ENCODE data around the gene NUBP2. TPM values are rescaled to one million over a fixed set of nuclear protein-coding genes. Genes with fewer than 3 reads are reported as not detected.

NUBP2 gene
- total RNA-seq, 4 donors from 2014 or later: 47.1 to 99.9 (median 59.3) TPM

- no peak for TF ChIP-seq CTCF (IDR thresholded peaks at IDR 0.05)
- no peak for TF ChIP-seq POLR2A (IDR thresholded peaks at IDR 0.05)
- DNase-seq: no peak
Measured at GRCh38 chr16:1771864-1772361, 10.8 kb upstream of the NUBP2 start.

GRCh38 chr16:1772362-1772907, 10.3 kb upstream of the NUBP2 start, which contains the start of gene EME2:
Gene EME2, plus strand, starts transcription at chr16:1772810. Its CDS starts 418 bp downstream, at chr16:1773228.
- peak within 1 kb of the TSS; percentile 86 to 99 (median 91) for H3K27ac ChIP-seq
- peak within 1 kb of the TSS; percentile 79 to 99 (median 86) for H3K4me3 ChIP-seq
- H3K4me1 ChIP-seq: peaks cover 0 to 34% (median 19%) of the 10 kb centered on the region in 4 donors
- TF ChIP-seq CTCF (IDR thresholded peaks at IDR 0.05) (no peak), POLR2A (IDR thresholded peaks at IDR 0.05) (no peak)
- peak; percentile 33 to 77 (median 62) for DNase-seq
- no peaks in the 10 kb centered on the region for H3K27me3 ChIP-seq
- peaks cover 0 to 48% (median 0%) of the 10 kb centered on the region in 3 donors for H3K36me3 ChIP-seq
- H3K9me3 ChIP-seq: no peaks in the 10 kb centered on the region

More at GRCh38 chr16:1771864-1772361, 10.8 kb upstream of the NUBP2 start:
- Histone ChIP-seq H3K4me3 (peak overlapping the region; percentile 79 to 99 (median 86)), H3K36me3 (peaks cover 0 to 48% (median 0%) of the 10 kb centered on the region in 3 donors), H3K4me1 (peaks cover 0 to 34% (median 19%) of the 10 kb centered on the region in 4 donors), H3K27me3 (no peaks in the 10 kb centered on the region), H3K27ac (peak overlapping the region; percentile 86 to 99 (median 91)), H3K9me3 (no peaks in the 10 kb centered on the region)

- peak; percentile 78 to 90 (median 82) for TF ChIP-seq CTCF (IDR thresholded peaks at IDR 0.05)
- peak; percentile 69 to 70 for TF ChIP-seq POLR2A (IDR thresholded peaks at IDR 0.05)
- Histone ChIP-seq H3K27me3 (no peaks in the 10 kb centered on the region), H3K4me1 (peaks cover 0 to 34% (median 19%) of the 10 kb centered on the region in 4 donors), H3K27ac (peak within 1 kb of the TSS; percentile 86 to 99 (median 91)), H3K4me3 (peak within 1 kb of the TSS; percentile 79 to 99 (median 86)), H3K9me3 (no peaks in the 10 kb centered on the region), H3K36me3 (peaks cover 0 to 48% (median 0%) of the 10 kb centered on the region in 3 donors)
- DNase-seq: peak; percentile 81 to 91 (median 89)
Measured at GRCh38 chr16:1772908-1773702, 9.7 kb upstream of the NUBP2 start, which contains the start of gene MRPS34. Gene MRPS34, minus strand, starts transcription at chr16:1773134. Its CDS starts 15 bp downstream, at chr16:1773119.

- H3K4me3 ChIP-seq: peak overlapping the region; percentile 79 to 99 (median 86)
- H3K27ac ChIP-seq: peak overlapping the region; percentile 86 to 99 (median 91)
- H3K9me3 ChIP-seq: no peaks in the 10 kb centered on the region
- TF ChIP-seq POLR2A (IDR thresholded peaks at IDR 0.05) (no peak), CTCF (IDR thresholded peaks at IDR 0.05) (no peak)
- no peaks in the 10 kb centered on the region for H3K27me3 ChIP-seq
- H3K36me3 ChIP-seq: peaks cover 0 to 48% (median 0%) of the 10 kb centered on the region in 3 donors
- DNase-seq: peak in 2 of 3 donors; percentile 42 to 70
- peaks cover 0 to 34% (median 19%) of the 10 kb centered on the region in 4 donors for H3K4me1 ChIP-seq
Measured at GRCh38 chr16:1773703-1774447, 8.9 kb upstream of the NUBP2 start.

- Histone ChIP-seq H3K27me3 (no peaks in the 10 kb centered on the region), H3K4me3 (peak overlapping the region in 3 of 4 donors; percentile 79 to 99 (median 83)), H3K27ac (no peak overlapping the region), H3K36me3 (peaks cover 0 to 48% (median 0%) of the 10 kb centered on the region in 3 donors), H3K4me1 (peaks cover 0 to 34% (median 19%) of the 10 kb centered on the region in 4 donors), H3K9me3 (no peaks in the 10 kb centered on the region)
- no peak for DNase-seq
- TF ChIP-seq POLR2A (IDR thresholded peaks at IDR 0.05): no peak
- TF ChIP-seq CTCF (IDR thresholded peaks at IDR 0.05): no peak
Measured at GRCh38 chr16:1774448-1774780, 8.3 kb upstream of the NUBP2 start.
